Stimulated activated CD8-positive, alpha-beta memory T cell treated with anti-CD3 and anti-CD28 coated beads, Interleukin-4, amount 100 ng/mL, for 48 hours (primary cell): Measurements from ENCODE around the gene TLE7.

ENCODE experiments used
- DNase-seq: peaks from one replicate; pipeline ENCODE4 v3.0.0-alpha.2; 2020

Gene TLE7

DNA sequence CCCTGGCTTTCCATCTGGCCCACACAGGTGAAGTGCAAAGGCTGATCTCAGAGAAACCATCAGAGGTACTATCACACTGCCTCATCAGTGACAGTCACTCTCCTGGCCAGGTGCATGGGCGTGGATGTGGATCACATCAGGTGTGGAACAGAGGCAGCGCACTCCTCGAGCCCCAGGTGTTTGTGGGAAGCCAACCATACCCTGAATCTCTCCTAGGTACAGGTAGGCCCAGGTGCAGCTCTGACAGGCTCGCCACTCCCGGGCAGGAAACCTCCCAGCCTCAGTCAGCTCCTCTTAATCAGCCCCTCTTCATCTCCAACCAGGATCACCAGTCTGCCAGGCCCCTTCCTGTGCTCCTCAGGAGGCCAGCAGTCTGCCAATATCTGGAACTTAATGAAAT is 31.7 kb downstream of the TLE7 start:
- DNase-seq: no peak

DNA sequence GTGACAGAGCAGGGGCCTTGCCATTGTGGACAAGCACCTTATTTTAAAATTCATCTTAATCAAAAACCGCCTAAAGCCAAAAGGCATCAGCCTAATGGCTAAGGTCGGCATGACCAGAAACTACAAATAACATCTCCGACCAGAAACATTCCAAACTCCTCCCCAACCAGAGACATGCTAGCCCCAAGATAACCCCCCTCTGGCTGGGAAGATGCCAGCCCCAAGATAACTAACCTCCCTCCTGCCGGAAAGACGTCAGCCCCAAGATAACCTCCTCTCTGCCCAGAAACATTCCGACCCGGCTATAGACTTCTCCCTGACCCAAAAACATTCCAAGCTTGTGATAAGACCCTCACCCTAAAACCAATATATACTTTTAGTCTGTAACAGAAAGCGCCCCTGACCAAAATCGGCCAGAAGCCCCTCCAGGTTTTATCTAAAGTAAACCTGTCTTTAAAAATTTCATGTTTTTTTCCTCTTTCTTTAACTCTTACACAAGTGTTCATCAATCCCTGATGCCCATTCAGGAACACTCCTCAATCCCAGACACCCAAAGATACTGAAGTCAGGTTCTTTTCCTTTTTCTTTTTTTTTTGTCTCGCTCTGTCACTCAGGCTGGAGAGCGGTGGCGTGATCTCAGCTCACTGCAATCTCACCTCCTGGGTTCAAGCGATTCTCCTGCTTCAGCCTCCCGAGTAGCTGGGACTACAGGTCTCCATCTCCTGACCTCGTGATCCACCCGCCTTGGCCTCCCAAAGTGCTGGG is 32.7 kb downstream of the TLE7 start:
- no peak for DNase-seq

DNA sequence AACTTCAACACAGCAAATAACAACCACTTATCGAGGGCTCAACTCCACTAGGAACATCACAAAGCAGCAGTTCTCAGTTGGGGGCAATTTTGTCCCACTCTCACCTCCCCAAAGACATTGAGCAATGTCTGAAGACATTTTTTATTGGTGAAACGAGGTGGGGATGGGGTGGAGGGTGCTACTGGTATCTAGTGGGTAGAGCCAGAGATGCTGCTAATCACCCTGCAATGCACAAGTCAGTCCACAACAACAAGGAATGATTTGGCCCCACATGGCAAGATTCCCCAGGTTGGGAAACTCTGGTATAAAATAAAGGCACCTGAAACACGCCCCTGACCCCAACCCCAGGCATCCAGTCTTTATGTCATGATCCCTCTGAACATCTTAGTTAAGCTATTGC is 33.3 kb downstream of the TLE7 start:
- DNase-seq: no peak

DNA sequence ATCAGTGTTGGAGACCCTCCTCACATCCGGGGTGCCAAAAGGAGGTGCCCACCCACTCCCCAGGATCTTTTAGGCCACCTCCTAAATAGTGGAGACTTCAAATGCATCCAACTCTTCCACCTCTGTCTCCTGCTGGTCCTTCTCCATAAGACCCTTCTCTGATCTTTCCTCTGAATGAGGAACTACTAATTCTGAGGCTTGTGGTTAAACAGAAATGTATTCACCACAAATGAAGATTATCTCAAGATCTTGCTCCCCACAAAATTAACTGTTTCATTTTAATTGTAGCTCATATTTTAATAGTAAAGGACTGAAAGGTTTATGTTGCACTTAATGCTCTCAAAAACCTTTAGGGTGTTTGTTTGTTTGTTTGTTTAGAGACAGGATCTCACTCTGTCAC is 34.1 kb downstream of the TLE7 start:
- DNase-seq: no peak

DNA sequence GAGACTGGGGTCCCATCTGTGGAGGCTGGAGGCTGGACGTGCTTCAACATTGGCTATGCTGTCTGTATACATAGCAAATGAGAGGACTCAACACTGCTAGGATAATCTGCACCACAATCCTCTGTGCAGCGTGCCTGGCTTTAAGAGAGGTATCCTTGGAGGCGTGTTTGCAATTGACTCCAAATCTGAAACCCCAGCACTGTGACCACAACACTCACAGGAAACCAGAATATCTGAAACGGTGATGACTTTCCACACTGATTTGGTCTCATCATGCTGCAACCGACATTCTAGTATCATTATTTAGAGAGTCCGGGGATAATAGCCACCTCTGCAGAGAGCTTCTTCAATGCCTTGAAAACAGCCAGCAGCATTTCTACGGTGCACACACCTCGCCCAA is 35.1 kb downstream of the TLE7 start:
- DNase-seq: no peak

DNA sequence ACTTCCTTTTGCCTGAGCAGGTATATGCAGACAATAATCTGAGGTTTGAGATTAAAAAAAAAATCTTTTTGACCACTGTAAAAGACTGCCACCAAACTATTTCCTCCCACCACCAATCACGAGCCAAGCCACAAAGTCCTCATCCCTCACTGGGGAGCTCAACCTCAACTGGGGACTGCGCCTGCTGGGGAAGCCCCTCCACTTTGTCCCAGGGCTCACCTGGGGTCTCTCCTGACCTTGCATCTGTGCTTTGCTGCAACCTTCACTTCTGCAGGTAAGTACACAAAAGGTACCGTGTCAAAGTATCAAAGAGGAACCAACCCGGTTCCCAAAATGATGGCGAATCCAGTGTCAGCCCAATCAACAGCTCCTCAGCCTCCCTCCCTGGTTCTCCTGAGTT is 35.5 kb downstream of the TLE7 start:
- no peak for DNase-seq

DNA sequence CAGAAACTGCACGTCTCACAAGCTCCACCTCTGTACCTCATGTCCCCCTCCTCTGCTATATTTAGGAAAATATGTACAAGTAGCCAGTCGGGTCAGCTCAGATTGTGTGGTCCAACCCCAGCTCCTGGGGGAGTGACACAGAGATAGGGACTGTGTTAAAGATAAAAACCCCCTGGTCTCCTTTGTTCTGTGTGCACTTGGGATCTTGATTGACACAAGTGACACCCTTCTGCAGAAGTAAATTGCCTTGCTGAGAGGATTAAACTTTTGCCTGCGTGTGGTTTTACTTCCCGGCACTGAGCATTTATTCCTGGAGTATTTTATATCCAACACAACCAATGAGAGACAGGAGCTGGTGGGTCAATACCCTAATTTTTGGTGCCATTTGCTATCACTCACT is 37.5 kb downstream of the TLE7 start:
- no peak for DNase-seq

DNA sequence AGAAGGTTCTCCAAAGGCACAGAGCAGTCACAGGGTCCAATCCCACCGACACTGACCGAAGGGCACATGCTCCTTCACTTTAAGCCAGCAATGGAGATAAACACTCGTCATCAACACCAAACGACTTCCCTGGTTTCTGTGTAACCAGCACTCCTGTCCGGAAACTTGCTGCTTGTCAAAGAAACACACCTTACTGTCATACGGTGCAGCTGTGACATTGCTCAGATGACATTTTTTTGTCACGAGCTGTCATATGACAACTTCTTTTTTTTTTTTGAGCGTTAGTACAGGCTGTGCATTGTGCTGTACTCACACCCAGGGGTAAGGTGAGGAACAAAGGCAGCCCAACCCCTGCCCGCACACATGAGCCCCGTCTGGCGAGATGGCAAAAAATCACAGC is 39.2 kb downstream of the TLE7 start:
- DNase-seq: no peak

DNA sequence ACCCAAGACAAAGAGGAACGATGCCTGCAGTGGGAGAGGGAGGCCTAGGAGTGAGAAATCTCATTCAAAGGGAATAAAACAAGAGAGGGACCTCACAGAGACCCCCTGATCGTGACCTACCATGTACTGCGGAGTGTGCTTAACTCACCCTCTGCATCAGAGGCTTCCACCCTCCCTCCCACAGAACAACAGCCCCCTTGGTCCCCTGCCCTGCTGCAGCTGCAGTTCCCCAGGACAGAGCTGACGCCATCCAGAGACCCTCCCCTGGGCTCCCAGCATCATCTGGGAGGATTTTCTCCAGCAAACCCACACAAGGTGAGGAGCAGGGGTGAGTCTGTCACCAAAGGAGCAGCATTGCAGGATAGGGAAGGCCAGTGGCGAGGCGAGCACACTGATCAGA is 39.8 kb downstream of the TLE7 start:
- no peak for DNase-seq

DNA sequence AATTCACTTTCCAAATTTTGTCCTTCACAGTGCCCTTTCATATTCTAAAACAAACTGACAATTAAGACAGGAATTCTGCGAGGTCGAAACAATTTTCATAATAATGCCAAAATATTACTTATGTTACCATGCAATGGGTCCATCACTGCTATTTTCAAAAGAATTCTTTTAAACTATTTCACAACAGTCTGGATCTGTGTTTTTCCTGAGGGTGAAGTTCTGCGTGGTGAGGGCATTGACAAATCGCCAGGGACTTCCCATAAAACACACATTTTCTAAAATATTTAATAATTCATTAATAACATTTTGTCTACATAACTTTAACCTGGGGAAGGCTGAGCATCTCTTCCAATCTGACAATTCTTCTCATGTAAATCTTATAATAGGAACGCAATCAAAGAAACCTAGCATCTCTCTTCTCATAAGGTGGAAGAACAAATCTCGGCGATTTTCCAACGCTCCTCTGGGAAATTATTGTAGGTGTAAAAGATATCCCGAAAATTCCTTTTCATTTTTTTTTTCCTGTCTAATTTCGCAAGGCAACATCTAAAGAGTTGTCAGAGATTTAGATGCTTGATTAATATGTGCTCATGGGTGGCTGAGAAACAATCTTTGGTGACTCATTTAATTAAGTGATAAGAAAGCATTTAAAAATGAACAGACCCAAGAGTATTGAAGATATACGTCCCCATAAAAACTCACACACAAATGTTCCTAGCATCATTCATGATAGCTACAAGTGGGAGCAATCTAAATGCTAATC is 41.9 kb downstream of the TLE7 start:
- DNase-seq: no peak

DNA sequence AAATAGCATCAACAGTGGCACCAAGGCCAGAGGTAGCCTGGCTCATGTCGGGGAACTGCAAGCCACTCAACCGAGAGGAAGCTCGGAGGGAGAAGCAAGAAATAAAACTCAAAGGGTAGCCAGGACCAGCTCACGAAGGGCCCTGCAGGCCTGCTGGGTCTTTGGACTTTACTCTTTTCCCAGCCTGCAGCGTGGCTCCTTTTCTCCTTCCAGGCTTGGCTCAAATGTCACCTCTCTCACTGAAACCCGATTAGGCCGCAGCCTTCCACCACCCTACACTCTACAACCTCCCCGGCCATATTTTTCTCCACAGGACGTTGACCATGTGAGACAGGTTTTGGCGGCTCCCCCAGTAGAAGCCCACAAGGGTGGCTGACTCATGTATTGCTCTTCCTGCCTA is 45.3 kb downstream of the TLE7 start:
- no peak for DNase-seq

DNA sequence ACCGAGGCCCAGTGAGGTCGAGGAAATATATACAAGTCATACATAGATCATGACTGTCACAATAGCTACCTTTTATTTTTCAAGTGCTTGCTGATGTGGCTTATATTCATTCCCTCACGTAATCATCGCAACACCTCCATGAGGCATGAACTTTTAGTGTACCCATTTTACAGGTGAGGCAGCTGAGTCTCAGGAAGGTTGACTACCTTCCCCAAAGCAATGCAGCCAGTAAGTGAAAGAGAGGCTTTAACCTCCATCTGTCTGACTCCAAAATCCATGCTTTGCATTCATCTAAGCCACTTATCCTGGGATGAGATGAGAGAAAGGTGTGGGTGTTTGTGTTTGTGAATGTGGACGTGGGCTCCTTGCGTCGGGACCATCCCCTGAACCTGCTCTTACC is 52.5 kb downstream of the TLE7 start:
- no peak for DNase-seq

DNA sequence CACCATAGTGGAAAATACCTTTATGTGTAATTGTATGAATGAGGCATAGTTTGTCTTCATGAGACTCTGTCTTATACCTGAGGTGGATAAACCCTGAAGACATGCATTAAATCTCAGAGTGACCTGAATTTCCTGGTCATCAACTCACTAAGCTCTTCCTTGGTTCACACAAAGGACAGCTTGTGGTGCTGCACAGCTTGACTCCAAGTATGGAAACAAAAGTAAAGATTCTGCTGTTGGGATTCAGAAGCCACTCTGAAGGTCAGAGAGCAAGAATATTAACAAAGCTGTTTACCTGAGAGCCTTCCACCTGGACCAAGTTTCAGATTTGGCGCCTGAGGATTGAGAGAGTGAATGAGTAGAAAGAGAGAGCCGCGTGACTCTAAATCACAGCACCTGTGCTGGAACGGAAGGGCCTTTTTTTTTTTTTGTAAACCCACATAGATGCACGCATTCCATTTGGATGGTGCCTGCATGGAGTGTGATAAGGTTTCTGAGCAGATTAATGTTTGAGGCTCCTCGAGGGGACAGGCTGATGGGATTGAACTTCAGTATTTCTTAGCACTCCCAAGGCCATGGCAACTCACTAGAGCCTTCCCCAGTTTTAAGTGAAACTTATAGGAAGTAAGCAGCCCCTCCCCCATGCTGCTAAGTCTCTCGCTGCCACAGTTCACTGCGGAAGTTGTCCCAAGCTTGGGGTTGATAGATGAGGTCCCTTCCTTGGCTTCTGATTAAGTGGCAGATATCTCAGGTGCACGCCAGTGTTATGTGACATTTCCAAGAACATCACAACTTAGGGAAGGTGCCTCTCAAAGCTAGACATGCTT is 54.6 kb downstream of the TLE7 start:
- DNase-seq: no peak

DNA sequence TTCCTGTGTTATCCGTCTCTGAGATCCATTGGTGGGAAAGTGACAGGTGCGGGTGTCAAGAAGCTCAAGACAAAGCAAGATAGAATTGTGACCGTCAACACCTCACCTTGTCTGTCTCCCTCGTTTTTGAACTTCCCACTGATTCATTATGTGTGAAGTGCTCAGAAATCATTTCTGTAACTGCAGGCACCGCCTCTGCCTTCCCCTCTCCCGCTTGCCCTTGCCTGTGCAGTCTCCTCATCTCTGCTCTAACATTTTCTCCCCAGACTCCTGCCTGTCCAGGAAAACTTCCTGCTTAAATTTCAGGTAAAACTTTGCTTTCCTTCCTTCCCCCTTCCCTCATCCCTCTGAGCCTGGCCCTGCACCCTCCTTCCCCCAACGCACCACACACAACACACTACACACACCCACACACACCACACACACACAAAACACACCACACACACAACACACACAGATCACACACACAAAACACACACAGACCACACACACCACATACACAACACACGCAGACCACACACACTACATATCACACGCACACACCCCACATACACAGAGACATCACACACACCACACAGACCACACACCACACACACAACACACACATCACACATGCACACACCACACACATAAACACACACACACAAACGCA is 57.7 kb downstream of the TLE7 start:
- no peak for DNase-seq

DNA sequence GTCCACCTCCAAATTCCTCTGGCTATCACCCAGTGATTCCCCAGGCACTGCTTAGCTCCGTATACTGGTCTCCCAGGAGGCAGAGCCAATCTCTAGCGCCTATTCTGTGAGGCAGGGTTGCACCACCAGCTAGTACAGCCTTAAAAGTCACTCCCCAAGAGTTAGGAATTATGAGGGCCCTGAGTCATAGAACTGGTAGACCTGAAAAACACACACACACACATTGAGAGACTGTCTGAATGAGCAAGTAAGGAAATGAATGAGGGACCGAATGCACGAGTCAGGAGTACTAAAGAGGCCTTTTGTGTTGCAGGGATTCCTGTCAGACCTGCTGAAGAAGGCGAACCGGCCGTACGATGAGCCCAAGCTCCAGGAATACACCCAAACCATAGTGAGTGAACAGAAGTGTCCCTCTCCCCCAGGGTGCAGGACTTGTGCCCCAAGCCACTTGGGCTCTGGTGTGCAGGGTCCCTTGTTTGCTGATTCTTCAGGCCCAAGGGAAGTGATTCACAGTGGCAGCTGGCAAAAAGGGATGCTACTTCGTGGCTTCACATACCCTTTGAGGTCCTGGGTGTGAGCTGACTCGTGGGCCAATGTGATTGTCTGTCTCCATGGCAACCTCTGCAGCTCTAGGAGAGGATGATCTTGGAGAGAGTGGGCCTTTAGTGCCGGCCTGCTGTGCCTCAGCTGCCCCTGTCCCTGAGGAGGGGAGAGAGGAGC is 58.6 kb downstream of the TLE7 start:
- DNase-seq: peak; percentile 24

DNA sequence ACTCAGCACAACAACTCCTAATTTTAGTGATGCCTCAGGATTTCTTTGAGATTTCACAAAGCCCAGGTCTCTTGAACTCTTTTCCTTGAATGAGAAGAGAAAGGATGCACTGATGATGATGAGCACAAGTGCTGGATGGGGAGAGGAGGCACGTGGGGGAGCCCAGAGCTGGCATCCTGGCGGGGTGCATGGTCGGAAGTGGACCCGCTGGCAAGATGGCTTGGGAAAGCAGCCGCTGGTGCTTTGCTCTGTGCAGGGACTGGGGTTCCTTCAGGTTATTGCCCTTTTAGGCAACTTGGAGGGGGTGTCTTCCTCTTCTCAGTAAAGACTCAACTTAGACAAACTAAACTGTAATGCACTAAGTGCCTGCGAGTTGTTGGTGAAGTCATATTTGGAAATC is 61.0 kb downstream of the TLE7 start:
- DNase-seq: no peak
